Astrocyte of the spinal cord (primary cell): ENCODE measurements around the gene SREBF2.

ENCODE experiments used
- DNase-seq: peaks from one replicate; pipeline ENCODE4 v3.0.0; 2011; ENCODE audit warnings: low read depth, low spot score
- H3K4me3 ChIP-seq: 2 replicates; pipeline ENCODE4 v1.5.1; 2011; ENCODE audit warnings: low read depth, mild to moderate bottlenecking, low read length, moderate library complexity
- in situ Hi-C: cut with HindIII; loops from 2 replicates; pipeline ENCODE4 v1.10.0; 2017; ENCODE audit warnings: low sequenced_read_pairs
- TF ChIP-seq, protein P1 (sequence below): IDR thresholded peaks from 2 replicates; pipeline ENCODE4 v1.5.1; 2012; ENCODE audit warnings: low read depth, mild to moderate bottlenecking, low read length, inconsistent platforms

Gene SREBF2

DNA sequence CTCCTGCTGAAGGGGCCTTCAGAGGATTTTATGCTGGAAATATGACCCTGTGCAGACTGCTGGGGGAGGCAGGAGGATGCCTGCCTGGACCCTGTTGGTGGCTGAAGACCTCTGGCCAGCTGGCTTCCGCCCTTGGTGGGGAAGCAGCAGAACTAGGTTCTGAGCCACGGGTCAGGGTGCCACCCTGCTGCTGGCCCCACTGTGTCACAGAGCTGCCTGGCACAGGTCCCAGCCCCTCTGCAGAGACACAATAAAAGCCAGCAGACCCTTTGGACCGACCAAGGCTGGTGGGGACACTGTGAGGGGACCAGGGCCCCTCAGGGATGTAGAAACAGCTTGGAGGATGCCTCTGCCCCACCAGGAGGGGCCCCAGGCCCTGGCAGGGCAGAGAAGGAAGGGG lies 6.9 kb upstream of the SREBF2 start:
- TF ChIP-seq, protein P1, sequence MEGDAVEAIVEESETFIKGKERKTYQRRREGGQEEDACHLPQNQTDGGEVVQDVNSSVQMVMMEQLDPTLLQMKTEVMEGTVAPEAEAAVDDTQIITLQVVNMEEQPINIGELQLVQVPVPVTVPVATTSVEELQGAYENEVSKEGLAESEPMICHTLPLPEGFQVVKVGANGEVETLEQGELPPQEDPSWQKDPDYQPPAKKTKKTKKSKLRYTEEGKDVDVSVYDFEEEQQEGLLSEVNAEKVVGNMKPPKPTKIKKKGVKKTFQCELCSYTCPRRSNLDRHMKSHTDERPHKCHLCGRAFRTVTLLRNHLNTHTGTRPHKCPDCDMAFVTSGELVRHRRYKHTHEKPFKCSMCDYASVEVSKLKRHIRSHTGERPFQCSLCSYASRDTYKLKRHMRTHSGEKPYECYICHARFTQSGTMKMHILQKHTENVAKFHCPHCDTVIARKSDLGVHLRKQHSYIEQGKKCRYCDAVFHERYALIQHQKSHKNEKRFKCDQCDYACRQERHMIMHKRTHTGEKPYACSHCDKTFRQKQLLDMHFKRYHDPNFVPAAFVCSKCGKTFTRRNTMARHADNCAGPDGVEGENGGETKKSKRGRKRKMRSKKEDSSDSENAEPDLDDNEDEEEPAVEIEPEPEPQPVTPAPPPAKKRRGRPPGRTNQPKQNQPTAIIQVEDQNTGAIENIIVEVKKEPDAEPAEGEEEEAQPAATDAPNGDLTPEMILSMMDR, result no peak
- in situ Hi-C loops, result no loop called here
- DNase-seq, result no peak
- H3K4me3 ChIP-seq, result no peak overlapping the region

DNA sequence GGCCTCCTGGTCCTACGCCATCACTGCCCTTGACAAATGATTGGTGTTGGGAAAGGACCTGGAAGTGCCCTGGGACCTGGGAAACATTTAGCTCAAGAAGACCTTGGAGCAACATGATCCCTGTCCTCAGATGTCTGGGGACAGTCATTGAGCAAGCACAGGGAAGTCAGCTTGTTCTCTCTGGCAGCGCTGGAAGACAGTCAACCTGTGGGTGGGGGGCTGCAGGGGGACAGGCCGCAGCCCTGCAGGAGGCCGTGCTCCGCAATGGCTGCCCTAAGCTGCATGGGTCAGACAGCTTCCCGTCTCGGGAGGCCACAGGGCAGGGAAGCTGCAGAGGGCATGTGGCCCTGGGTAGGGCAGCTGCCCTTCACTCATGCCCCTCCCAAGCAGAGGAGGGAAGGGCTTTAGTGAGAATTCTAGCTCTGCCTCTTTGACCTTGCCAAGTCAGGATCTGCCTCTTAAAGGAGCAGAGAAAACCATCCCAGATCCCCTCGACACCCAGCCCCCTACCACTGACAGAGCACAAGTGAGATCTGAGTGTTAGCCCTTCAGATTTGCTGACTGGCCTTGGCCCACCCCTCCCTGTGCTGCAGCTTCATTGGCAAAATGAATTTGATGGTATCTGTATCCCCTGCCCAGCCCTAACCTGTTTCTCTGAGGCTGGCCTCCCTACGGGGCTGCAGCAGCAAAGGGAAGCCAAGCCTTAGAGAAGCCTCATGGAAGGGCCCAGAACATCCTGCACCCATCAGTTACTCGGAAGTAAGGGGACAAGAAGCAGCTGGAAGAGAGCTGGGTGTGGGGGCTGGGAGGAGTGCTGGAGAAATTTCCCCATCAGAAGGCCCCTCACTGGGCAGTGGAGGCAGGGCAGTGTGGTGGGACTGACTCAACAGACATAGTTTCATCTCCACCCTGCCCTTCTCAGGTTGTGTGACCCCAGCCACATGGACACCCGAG lies 6.2 kb upstream of the SREBF2 start:
- no peak for DNase-seq
- TF ChIP-seq, protein P1, result no peak
- no peak overlapping the region for H3K4me3 ChIP-seq
- in situ Hi-C loops, result no loop called here

DNA sequence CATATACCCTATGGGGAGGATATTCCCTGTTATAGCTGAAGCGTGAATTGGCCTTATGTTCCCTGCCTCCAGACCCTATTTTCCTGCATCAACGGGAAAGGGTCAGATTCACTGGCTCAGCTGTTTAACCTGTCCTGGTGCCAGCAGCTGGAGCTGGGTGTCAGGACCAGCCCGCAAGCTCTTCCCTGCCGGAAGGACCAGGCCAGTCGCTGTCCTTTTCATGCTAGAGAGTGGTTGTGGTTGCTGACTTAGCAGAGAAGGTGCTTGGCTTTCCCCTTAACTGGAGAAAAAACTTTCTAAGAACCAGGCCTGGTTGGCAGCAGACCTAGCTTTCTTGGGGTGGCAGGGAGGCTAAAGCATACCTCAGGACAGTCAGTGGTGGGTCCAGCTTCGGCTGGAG lies 5.2 kb upstream of the SREBF2 start:
- TF ChIP-seq, protein P1, result no peak
- DNase-seq, result no peak
- H3K4me3 ChIP-seq, result no peak overlapping the region
- in situ Hi-C loops, result no loop called here

DNA sequence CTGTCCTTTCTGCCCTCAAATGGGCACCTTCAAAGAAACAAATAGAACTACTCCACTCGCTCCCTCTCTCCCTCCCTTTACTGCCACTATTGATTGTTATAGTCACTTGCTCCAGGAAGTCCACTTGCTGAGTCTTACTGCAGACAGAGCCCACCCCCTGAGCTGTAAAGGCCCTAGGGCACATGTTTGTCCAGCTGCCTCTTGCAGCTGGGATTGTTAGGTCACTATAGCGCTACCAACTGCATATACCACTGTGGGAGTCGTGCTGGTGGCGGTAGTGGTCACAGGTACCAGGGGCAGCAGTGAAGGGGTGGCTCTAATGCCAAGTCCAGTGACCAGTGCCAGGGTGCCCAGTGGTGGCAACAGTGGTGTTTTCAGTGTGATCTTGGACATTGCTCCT lies 4.4 kb upstream of the SREBF2 start:
- no peak overlapping the region for H3K4me3 ChIP-seq
- DNase-seq, result no peak
- in situ Hi-C loops, result no loop called here
- TF ChIP-seq, protein P1, result no peak

DNA sequence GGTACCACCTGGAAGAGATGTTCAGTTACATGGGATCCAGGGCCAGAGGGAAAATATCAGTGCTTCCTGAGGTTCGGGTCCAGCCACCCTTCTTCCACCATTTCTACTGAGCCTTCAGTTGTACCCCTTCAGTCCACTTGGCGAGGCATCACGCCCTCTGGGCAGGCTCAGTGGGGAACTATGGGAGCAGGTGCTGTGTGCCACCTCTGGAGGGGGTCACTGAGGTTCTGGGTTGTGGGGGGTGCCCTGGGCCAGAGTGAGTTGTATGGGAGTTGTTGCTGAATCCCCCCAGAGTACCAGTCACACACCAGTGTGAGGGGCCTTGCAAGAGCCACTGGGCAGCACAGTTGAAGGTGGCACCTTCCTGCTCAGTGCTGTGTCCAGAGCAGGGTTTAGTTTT lies 2.7 kb upstream of the SREBF2 start:
- no peak overlapping the region for H3K4me3 ChIP-seq
- TF ChIP-seq, protein P1, result no peak
- in situ Hi-C loops, result no loop called here
- no peak for DNase-seq

DNA sequence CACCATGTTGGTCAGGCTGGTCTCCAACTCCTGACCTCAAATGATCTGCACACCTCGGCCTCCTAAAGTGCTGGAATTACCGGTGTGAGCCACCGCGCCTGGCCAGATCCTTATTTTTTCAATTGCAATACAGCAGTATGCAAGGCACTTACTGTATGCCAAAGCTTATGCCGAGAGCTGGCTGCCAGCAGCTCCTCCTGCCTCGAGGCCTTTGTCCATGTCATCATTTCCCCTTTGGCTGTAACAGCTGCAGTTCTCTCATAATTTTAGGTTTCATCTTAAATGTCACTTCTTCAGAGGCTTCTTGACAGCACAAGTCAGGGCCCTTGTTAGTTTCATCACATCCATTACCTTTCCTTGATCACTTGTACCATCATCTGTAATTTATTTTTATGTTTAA lies 1.5 kb upstream of the SREBF2 start:
- in situ Hi-C loops, result no loop called here
- TF ChIP-seq, protein P1, result no peak
- DNase-seq, result no peak
- no peak overlapping the region for H3K4me3 ChIP-seq
